Measurements from ENCODE around the gene USP34.
"Not testable (repeated sequence)": the region's sequence is repeated elsewhere in the genome, so short reads cannot be mapped to it uniquely, and the experiment has no call there.

Gene USP34

GRCh38 chr2:61183795-61184194 lies 287.1 kb downstream of the USP34 start:
- DNase-seq (ENCODE audit: low spot score), result no peak

GRCh38 chr2:61182059-61182383 lies 288.9 kb downstream of the USP34 start:
- no peak for DNase-seq (ENCODE audit: low spot score)

GRCh38 chr2:61181382-61182058 lies 289.4 kb downstream of the USP34 start:
- peak; percentile 42 for DNase-seq (ENCODE audit: low spot score)

GRCh38 chr2:61180686-61181085 lies 290.2 kb downstream of the USP34 start:
- DNase-seq (ENCODE audit: low spot score), result no peak

GRCh38 chr2:61179701-61180639 lies 290.9 kb downstream of the USP34 start:
- peak; percentile 74 for DNase-seq (ENCODE audit: low spot score)

- no peak for DNase-seq (ENCODE audit: low spot score)
Measured at GRCh38 chr2:61178603-61179545, 292.0 kb downstream of the USP34 start.

GRCh38 chr2:61177727-61178549 lies 292.9 kb downstream of the USP34 start:
- DNase-seq (ENCODE audit: low spot score), result no peak

GRCh38 chr2:61176755-61177726 lies 293.8 kb downstream of the USP34 start:
- DNase-seq (ENCODE audit: low spot score), result peak; percentile 84

GRCh38 chr2:61175036-61175435 lies 295.9 kb downstream of the USP34 start:
- DNase-seq (ENCODE audit: low spot score), result no peak

GRCh38 chr2:61173116-61173515 lies 297.8 kb downstream of the USP34 start:
- no peak for DNase-seq (ENCODE audit: low spot score)

GRCh38 chr2:61172671-61173070 lies 298.2 kb downstream of the USP34 start:
- DNase-seq (ENCODE audit: low spot score), result no peak

- no peak for DNase-seq (ENCODE audit: low spot score)
Measured at GRCh38 chr2:61167579-61167978, 303.3 kb downstream of the USP34 start.

- no peak for DNase-seq (ENCODE audit: low spot score)
Measured at GRCh38 chr2:61165946-61166345, 304.9 kb downstream of the USP34 start.

- DNase-seq (ENCODE audit: low spot score), result not testable (repeated sequence)
Measured at GRCh38 chr2:61165082-61165481, 305.8 kb downstream of the USP34 start.

- no peak for DNase-seq (ENCODE audit: low spot score)
Measured at GRCh38 chr2:61162721-61163120, 308.2 kb downstream of the USP34 start.

GRCh38 chr2:61161888-61162287 lies 309.0 kb downstream of the USP34 start, which contains the start of gene C2orf74:
Gene C2orf74, plus strand, starts transcription at chr2:61162188. Its CDS starts 327 bp downstream, at chr2:61162515.
- no peak for DNase-seq (ENCODE audit: low spot score)

- no peak for DNase-seq (ENCODE audit: low spot score)
Measured at GRCh38 chr2:61158356-61158955, 312.4 kb downstream of the USP34 start.

GRCh38 chr2:61157371-61158003 lies 313.4 kb downstream of the USP34 start:
- DNase-seq (ENCODE audit: low spot score), result no peak

GRCh38 chr2:61151436-61151835 lies 319.5 kb downstream of the USP34 start:
- DNase-seq (ENCODE audit: low spot score), result no peak
